ENCODE data around the gene BMP6. TPM values are rescaled to one million over a fixed set of nuclear protein-coding genes. Genes with fewer than 3 reads are reported as not detected.
"Not testable (repeated sequence)": the region's sequence is repeated elsewhere in the genome, so short reads cannot be mapped to it uniquely, and the experiment has no call there.

Gene BMP6
- total RNA-seq, 2 donors from 2014 or later: 10.4 to 19.1 TPM

DNA sequence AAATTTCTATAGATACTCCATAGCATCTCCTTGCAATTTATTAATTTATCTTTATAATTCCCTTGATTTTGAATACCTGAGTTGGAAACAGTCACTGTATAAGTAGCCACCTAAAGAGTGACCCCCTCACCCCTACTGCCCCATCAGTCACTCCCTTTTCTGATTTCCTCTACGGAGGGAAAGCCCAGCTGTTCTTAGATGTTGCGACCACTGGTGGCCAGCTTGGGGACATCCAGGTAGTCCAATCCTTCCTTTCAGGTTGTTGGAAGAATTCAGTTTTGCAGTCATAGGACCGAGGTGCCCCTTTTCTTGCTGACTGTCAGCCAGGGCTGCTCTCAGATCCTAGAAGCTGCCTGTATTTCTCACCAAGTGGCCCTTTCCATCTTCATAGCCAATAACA lies 87.8 kb downstream of the BMP6 start:
- no peak overlapping the region for H3K4me3 ChIP-seq
- no peaks in the 10 kb centered on the region for H3K36me3 ChIP-seq
- DNase-seq (ENCODE audit: low spot score): no peak
- TF ChIP-seq, protein P1, sequence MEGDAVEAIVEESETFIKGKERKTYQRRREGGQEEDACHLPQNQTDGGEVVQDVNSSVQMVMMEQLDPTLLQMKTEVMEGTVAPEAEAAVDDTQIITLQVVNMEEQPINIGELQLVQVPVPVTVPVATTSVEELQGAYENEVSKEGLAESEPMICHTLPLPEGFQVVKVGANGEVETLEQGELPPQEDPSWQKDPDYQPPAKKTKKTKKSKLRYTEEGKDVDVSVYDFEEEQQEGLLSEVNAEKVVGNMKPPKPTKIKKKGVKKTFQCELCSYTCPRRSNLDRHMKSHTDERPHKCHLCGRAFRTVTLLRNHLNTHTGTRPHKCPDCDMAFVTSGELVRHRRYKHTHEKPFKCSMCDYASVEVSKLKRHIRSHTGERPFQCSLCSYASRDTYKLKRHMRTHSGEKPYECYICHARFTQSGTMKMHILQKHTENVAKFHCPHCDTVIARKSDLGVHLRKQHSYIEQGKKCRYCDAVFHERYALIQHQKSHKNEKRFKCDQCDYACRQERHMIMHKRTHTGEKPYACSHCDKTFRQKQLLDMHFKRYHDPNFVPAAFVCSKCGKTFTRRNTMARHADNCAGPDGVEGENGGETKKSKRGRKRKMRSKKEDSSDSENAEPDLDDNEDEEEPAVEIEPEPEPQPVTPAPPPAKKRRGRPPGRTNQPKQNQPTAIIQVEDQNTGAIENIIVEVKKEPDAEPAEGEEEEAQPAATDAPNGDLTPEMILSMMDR (IDR thresholded peaks at IDR 0.05): no peak
- no peaks in the 10 kb centered on the region for H3K9me3 ChIP-seq
- H3K27me3 ChIP-seq: no peaks in the 10 kb centered on the region
- H3K4me1 ChIP-seq: no peaks in the 10 kb centered on the region
- no peak overlapping the region for H3K27ac ChIP-seq

GRCh38 chr6:7815716-7816115 lies 89.8 kb downstream of the BMP6 start:
- Histone ChIP-seq H3K4me3 (no peak overlapping the region), H3K4me1 (no peaks in the 10 kb centered on the region), H3K27me3 (no peaks in the 10 kb centered on the region), H3K27ac (no peak overlapping the region), H3K36me3 (no peaks in the 10 kb centered on the region), H3K9me3 (no peaks in the 10 kb centered on the region)
- no peak for DNase-seq (ENCODE audit: low spot score)
- TF ChIP-seq, protein P1 (IDR thresholded peaks at IDR 0.05): no peak

DNA sequence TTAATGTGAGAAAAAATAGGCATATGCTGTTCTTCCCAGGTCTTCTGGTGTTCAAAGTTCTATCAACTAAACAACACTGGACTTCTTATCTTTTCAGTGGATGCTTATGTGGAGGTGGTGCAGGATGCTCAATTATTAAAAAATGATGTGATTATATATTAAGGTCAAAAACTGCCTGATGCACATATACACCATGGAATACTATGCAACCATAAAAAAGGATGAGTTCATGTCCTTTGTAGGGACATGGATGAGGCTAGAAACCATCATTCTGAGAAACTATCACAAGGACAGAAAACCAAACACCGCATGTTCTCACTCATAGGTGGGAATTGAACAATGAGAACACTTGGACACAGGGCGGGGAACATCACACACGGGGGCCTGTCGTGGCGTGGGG lies 91.3 kb downstream of the BMP6 start:
- not testable (repeated sequence) for H3K36me3 ChIP-seq; H3K27ac ChIP-seq; DNase-seq (ENCODE audit: low spot score); H3K4me1 ChIP-seq; H3K27me3 ChIP-seq; H3K4me3 ChIP-seq; H3K9me3 ChIP-seq

GRCh38 chr6:7818257-7819214 lies 92.6 kb downstream of the BMP6 start:
- Histone ChIP-seq H3K27ac (peak overlapping the region in 1 of 2 donors; percentile 27), H3K4me1 (no peaks in the 10 kb centered on the region), H3K9me3 (no peaks in the 10 kb centered on the region), H3K36me3 (no peaks in the 10 kb centered on the region), H3K27me3 (no peaks in the 10 kb centered on the region), H3K4me3 (no peak overlapping the region)
- no peak for DNase-seq (ENCODE audit: low spot score)
- TF ChIP-seq, protein P1 (IDR thresholded peaks at IDR 0.05): no peak

GRCh38 chr6:7819431-7820015 lies 93.6 kb downstream of the BMP6 start:
- no peak for DNase-seq (ENCODE audit: low spot score)
- H3K27ac ChIP-seq: no peak overlapping the region
- no peaks in the 10 kb centered on the region for H3K4me1 ChIP-seq
- H3K36me3 ChIP-seq: no peaks in the 10 kb centered on the region
- H3K9me3 ChIP-seq: no peaks in the 10 kb centered on the region
- TF ChIP-seq, protein P1 (IDR thresholded peaks at IDR 0.05): no peak
- H3K27me3 ChIP-seq: no peaks in the 10 kb centered on the region
- H3K4me3 ChIP-seq: no peak overlapping the region

- Histone ChIP-seq H3K27ac (no peak overlapping the region), H3K4me1 (no peaks in the 10 kb centered on the region), H3K27me3 (no peaks in the 10 kb centered on the region), H3K9me3 (no peaks in the 10 kb centered on the region), H3K4me3 (no peak overlapping the region), H3K36me3 (no peaks in the 10 kb centered on the region)
- TF ChIP-seq, protein P1 (IDR thresholded peaks at IDR 0.05): no peak
- DNase-seq (ENCODE audit: low spot score): no peak
Observed at GRCh38 chr6:7820288-7820835, 94.5 kb downstream of the BMP6 start.
